ENCODE measurements around the gene NCOA3.

- TF ChIP-seq CTCF (IDR thresholded peaks at IDR 0.05) = no peak
- TF ChIP-seq POLR2AphosphoS5 (IDR thresholded peaks at IDR 0.05) = no peak
- TF ChIP-seq POLR2A (IDR thresholded peaks at IDR 0.05) = no peak
These were observed 48.0 kb downstream of the NCOA3 start for GRCh38 chr20:47549671-47550070.
